Liver (tissue), 9 donors: ENCODE results near the gene ORAI1. TPM values are rescaled to one million over a fixed set of nuclear protein-coding genes. Genes with fewer than 3 reads are reported as not detected.

Experiments used
- DNase-seq: peaks from one replicate; pipeline ENCODE4 v3.0.0-alpha.2; 2017; ENCODE audit warnings: low spot score
- H3K27ac ChIP-seq, 2 donors: one replicate each; pipeline ENCODE4 v1.7.0; 2013; ENCODE audit warnings: inconsistent platforms in 2 of 2, low read length in 2 of 2, control low read depth in 1 of 2, low read depth in 1 of 2, mild to moderate bottlenecking in 1 of 2
- H3K27me3 ChIP-seq, 4 donors: one replicate each; pipeline versions ENCODE4 v1.6.1 to v1.7.0; 2013; ENCODE audit warnings: low read length in 3 of 4, inconsistent platforms in 1 of 4, mild to moderate bottlenecking in 1 of 4, moderate library complexity in 1 of 4; ENCODE audit not compliant: control insufficient read depth in 4 of 4, insufficient read depth in 4 of 4
- H3K36me3 ChIP-seq, 4 donors: one replicate each; pipeline versions ENCODE4 v1.6.1 to v1.7.0; 2013; ENCODE audit warnings: low read length in 3 of 4, mild to moderate bottlenecking in 3 of 4, low read depth in 1 of 4, moderate library complexity in 1 of 4; ENCODE audit not compliant: control insufficient read depth in 4 of 4, insufficient read depth in 3 of 4
- H3K4me1 ChIP-seq, 4 donors: one replicate each; pipeline versions ENCODE4 v1.6.1 to v1.7.0; 2013; ENCODE audit warnings: low read length in 3 of 4, mild to moderate bottlenecking in 3 of 4, moderate library complexity in 1 of 4; ENCODE audit not compliant: control insufficient read depth in 4 of 4, insufficient read depth in 4 of 4
- H3K4me3 ChIP-seq, 3 donors: one replicate each; pipeline versions ENCODE4 v1.6.1 to v1.7.0; 2013; ENCODE audit warnings: low read length in 3 of 3, control low read depth in 1 of 3, low read depth in 1 of 3, mild to moderate bottlenecking in 1 of 3
- H3K9ac ChIP-seq, 2 donors: one replicate each; pipeline ENCODE4 v1.7.0; 2013; ENCODE audit warnings: low read length in 2 of 2, mild to moderate bottlenecking in 2 of 2, moderate library complexity in 2 of 2, control low read depth in 1 of 2, low read depth in 1 of 2
- H3K9me3 ChIP-seq, 4 donors: one replicate each; pipeline versions ENCODE4 v1.6.1 to v1.7.0; 2013; ENCODE audit warnings: low read length in 3 of 4; ENCODE audit not compliant: control insufficient read depth in 4 of 4
- ATF3 ChIP-seq: IDR thresholded peaks from 2 replicates; pipeline ENCODE4 v1.6.1; 2016; ENCODE audit warnings: antibody characterized with exemption
- CTCF ChIP-seq: fragments of 150-350 bp; IDR thresholded peaks from 2 replicates; pipeline ENCODE4 v1.5.1; 2017; ENCODE audit warnings: improper control_type of control experiment, low read depth, low read length; ENCODE audit not compliant: missing input control
- EGR1 ChIP-seq, 2 donors: IDR thresholded peaks; 2 replicates each; pipeline ENCODE4 v1.6.1; 2016 to 2018; ENCODE audit warnings: antibody characterized with exemption in 2 of 2, low read depth in 2 of 2
- FOXA1 ChIP-seq: IDR thresholded peaks from 2 replicates; pipeline ENCODE4 v1.6.1; 2016; ENCODE audit warnings: antibody characterized with exemption
- FOXA2 ChIP-seq: IDR thresholded peaks from 2 replicates; pipeline ENCODE4 v1.6.1; 2016; ENCODE audit warnings: antibody characterized with exemption
- GABPA ChIP-seq, 2 donors: IDR thresholded peaks in 1 of 2; conservative IDR thresholded peaks in 1 of 2; 2 replicates each; pipeline ENCODE4 v1.6.1; 2016; ENCODE audit warnings: antibody characterized with exemption in 2 of 2, mild to moderate bottlenecking in 1 of 2, moderate library complexity in 1 of 2
- HNF4A ChIP-seq, 2 donors: conservative IDR thresholded peaks; 2 replicates each; pipeline ENCODE4 v1.6.1; 2016; ENCODE audit warnings: antibody characterized with exemption in 2 of 2, mild to moderate bottlenecking in 2 of 2
- HNF4G ChIP-seq: IDR thresholded peaks from 2 replicates; pipeline ENCODE4 v1.6.1; 2016; ENCODE audit warnings: antibody characterized with exemption
- JUND ChIP-seq, 2 donors: IDR thresholded peaks; 2 replicates each; pipeline ENCODE4 v1.6.1; 2016; ENCODE audit warnings: antibody characterized with exemption in 2 of 2
- MAX ChIP-seq: IDR thresholded peaks from 2 replicates; pipeline ENCODE4 v1.6.1; 2016; ENCODE audit warnings: antibody characterized with exemption
- NR2F2 ChIP-seq: IDR thresholded peaks from 2 replicates; pipeline ENCODE4 v1.6.1; 2016; ENCODE audit warnings: antibody characterized with exemption
- RAD21 ChIP-seq, 2 donors: IDR thresholded peaks; 2 replicates each; pipeline ENCODE4 v1.6.1; 2016; ENCODE audit warnings: antibody characterized with exemption in 2 of 2, mild to moderate bottlenecking in 2 of 2
- REST ChIP-seq: IDR thresholded peaks from 2 replicates; pipeline ENCODE4 v1.6.1; 2016; ENCODE audit warnings: antibody characterized with exemption, mild to moderate bottlenecking
- RXRA ChIP-seq, 2 donors: IDR thresholded peaks; 2 replicates each; pipeline ENCODE4 v1.6.1; 2017 to 2018; ENCODE audit warnings: antibody characterized with exemption in 2 of 2, mild to moderate bottlenecking in 1 of 2
- SP1 ChIP-seq: IDR thresholded peaks from 2 replicates; pipeline ENCODE4 v1.6.1; 2018; ENCODE audit warnings: antibody characterized with exemption, mild to moderate bottlenecking
- TAF1 ChIP-seq: conservative IDR thresholded peaks from 2 replicates; pipeline ENCODE4 v1.6.1; 2016; ENCODE audit warnings: antibody characterized with exemption, mild to moderate bottlenecking
- YY1 ChIP-seq: IDR thresholded peaks from 2 replicates; pipeline ENCODE4 v1.6.1; 2016; ENCODE audit warnings: antibody characterized with exemption, mild to moderate bottlenecking
- ZBTB33 ChIP-seq: IDR thresholded peaks from 2 replicates; pipeline ENCODE4 v1.6.1; 2016; ENCODE audit warnings: antibody characterized with exemption
- WGBS: extraction: QIAGEN DNeasy Blood & Tissue Kit; methylation state at CpG from one replicate; pipeline ENCODE4 v1.1.7; 2013; 5-methylcytosine and 5-hydroxymethylcytosine counted together
- polyA plus RNA-seq, 2 donors: library from polyadenylated mRNA; stranded (reverse) in 1 of 2; unstranded in 1 of 2; fragments of 200-250 nt in 1 of 2; fragments of >200 nt in 1 of 2; fragmentation: Nextera tagmentation in 1 of 2; extraction: Ambion mirVana in 1 of 2; gene quantifications; one replicate each; pipeline versions ENCODE4 v1.2.1 to v1.2.3, GENCODE V29; 2013 to 2015
- total RNA-seq, 2 donors: library from RNA; depleted of rRNA; stranded (reverse); fragments of >200 nt; gene quantifications; one replicate each; pipeline ENCODE4 v1.2.3, GENCODE V29; 2014
- donor health status: healthy.
- donor health status: healthy.
- donor health status: healthy.
- donor health status: healthy.
- donor health status: healthy.

ORAI1 gene
- total and polyA plus RNA-seq, 4 donors = 5.3 to 10.9 (median 9.3) TPM

- Histone ChIP-seq H3K36me3 (no peaks in the 10 kb centered on the region), H3K27me3 (no peaks in the 10 kb centered on the region), H3K4me3 (no peak overlapping the region), H3K9ac (peak overlapping the region in 1 of 2 donors; percentile 57), H3K27ac (peak overlapping the region; percentile 6 to 61), H3K9me3 (no peaks in the 10 kb centered on the region), H3K4me1 (no peaks in the 10 kb centered on the region)
- TF ChIP-seq TAF1 (no peak), JUND (IDR thresholded peaks at IDR 0.05) (no peak), FOXA1 (no peak), SP1 (no peak), MAX (no peak), GABPA (IDR thresholded peaks at IDR 0.05 in 1 of 2, conservative IDR thresholded peaks at IDR 0.05 in 1 of 2) (no peak), YY1 (no peak)
- no peak for DNase-seq
- WGBS = 53% methylated on average over 10 of the region's 10 CpGs
Observed at GRCh38 chr12:121590476-121591143, 35.7 kb upstream of the ORAI1 start.

GRCh38 chr12:121592320-121592719 lies 34.0 kb upstream of the ORAI1 start:
- H3K9ac ChIP-seq = no peak overlapping the region
- H3K4me3 ChIP-seq = no peak overlapping the region
- no peaks in the 10 kb centered on the region for H3K27me3 ChIP-seq
- no peaks in the 10 kb centered on the region for H3K9me3 ChIP-seq
- no peak for DNase-seq
- 84% methylated on average over 4 of the region's 4 CpGs for WGBS
- TF ChIP-seq JUND (IDR thresholded peaks at IDR 0.05) = no peak
- no peak for TF ChIP-seq RAD21 (IDR thresholded peaks at IDR 0.05)
- no peak for TF ChIP-seq EGR1 (IDR thresholded peaks at IDR 0.05; ENCODE audit: low read depth in 2 of 2)
- TF ChIP-seq NR2F2 = no peak
- H3K27ac ChIP-seq = no peak overlapping the region
- H3K36me3 ChIP-seq = no peaks in the 10 kb centered on the region
- no peaks in the 10 kb centered on the region for H3K4me1 ChIP-seq

GRCh38 chr12:121595520-121595919 lies 30.8 kb upstream of the ORAI1 start:
- H3K4me3 ChIP-seq = no peak overlapping the region
- WGBS = 94% methylated on average over 12 of the region's 12 CpGs

More at GRCh38 chr12:121595520-121595919, 30.8 kb upstream of the ORAI1 start:
- no peaks in the 10 kb centered on the region for H3K27me3 ChIP-seq
- H3K9ac ChIP-seq = no peak overlapping the region
- no peak overlapping the region for H3K27ac ChIP-seq
- TF ChIP-seq FOXA2 = no peak
- no peak for TF ChIP-seq RAD21 (IDR thresholded peaks at IDR 0.05)
- no peak for TF ChIP-seq HNF4G
- TF ChIP-seq MAX = no peak
- TF ChIP-seq HNF4A (conservative IDR thresholded peaks at IDR 0.05) = no peak
- TF ChIP-seq SP1 = no peak
- no peak for TF ChIP-seq ATF3
- no peak for TF ChIP-seq CTCF
- TF ChIP-seq ZBTB33 = no peak
- TF ChIP-seq RXRA (IDR thresholded peaks at IDR 0.05) = no peak
- no peak for TF ChIP-seq JUND (IDR thresholded peaks at IDR 0.05)
- TF ChIP-seq YY1 = no peak
- no peak for TF ChIP-seq FOXA1
- no peak for TF ChIP-seq REST
- TF ChIP-seq NR2F2 = no peak
- TF ChIP-seq EGR1 (IDR thresholded peaks at IDR 0.05; ENCODE audit: low read depth in 2 of 2) = no peak
- TF ChIP-seq GABPA (IDR thresholded peaks at IDR 0.05 in 1 of 2, conservative IDR thresholded peaks at IDR 0.05 in 1 of 2) = no peak
- TF ChIP-seq TAF1 = no peak
- no peaks in the 10 kb centered on the region for H3K9me3 ChIP-seq
- H3K4me1 ChIP-seq = no peaks in the 10 kb centered on the region
- no peak for DNase-seq
- no peaks in the 10 kb centered on the region for H3K36me3 ChIP-seq
